IMR-90 (cell line): Measurements from ENCODE around the gene UBE2E2. TPM values are rescaled to one million over a fixed set of nuclear protein-coding genes. Genes with fewer than 3 reads are reported as not detected.

Experiments used
- ATAC-seq: fragments of 200-7000 bp; cut with Tn5 transposase; 2 replicates; pipeline ENCODE4 v1.9.1; 2020; ENCODE audit warnings: low read depth, mild to moderate bottlenecking, moderate library complexity
- BruUV-seq: library from RNA; stranded (reverse); fragments of 400-500 nt; replicated peaks from 2 replicates; lab custom pipeline; 2021; lab: Mats Ljungman, UMichigan
- CTCF ChIA-PET: fragments of 300-600 bp; formaldehyde crosslinking; extraction: SDS; loops from one replicate; lab custom pipeline; 2021; ENCODE audit warnings: antibody characterized with exemption; lab: Yijun Ruan, JAX
- POLR2A ChIA-PET: fragments of 300-600 bp; sonication (Branson Sonifier 250); formaldehyde crosslinking; loops from one replicate; lab custom pipeline; 2022; ENCODE audit warnings: antibody characterized with exemption; ENCODE audit not compliant: unreplicated experiment; lab: Charles Lee
- DNase-seq: peaks from one replicate; pipeline ENCODE4 v3.0.0; 2013
- H2AFZ ChIP-seq: replicated peaks from 2 replicates; pipeline ENCODE3; 2013; ENCODE audit warnings: low read length, mild to moderate bottlenecking; ENCODE audit not compliant: poor library complexity
- H2AK5ac ChIP-seq: 2 replicates; pipeline ENCODE4 v1.6.1; 2013; ENCODE audit warnings: low read depth, low read length, inconsistent platforms
- H2AK9ac ChIP-seq: replicated peaks from 2 replicates; pipeline ENCODE3; 2013; ENCODE audit warnings: mild to moderate bottlenecking, low read depth, low read length, moderate library complexity; ENCODE audit not compliant: poor library complexity
- H2BK120ac ChIP-seq: 2 replicates; pipeline ENCODE4 v1.6.1; 2013; ENCODE audit warnings: low read depth, low read length, inconsistent platforms
- H2BK15ac ChIP-seq: 3 replicates; pipeline ENCODE4 v1.6.1; 2013; ENCODE audit warnings: low read depth, low read length, inconsistent platforms
- H2BK20ac ChIP-seq: 2 replicates; pipeline ENCODE4 v1.6.1; 2013; ENCODE audit warnings: low read depth, mild to moderate bottlenecking, inconsistent platforms, low read length, moderate library complexity
- H2BK5ac ChIP-seq: 2 replicates; pipeline ENCODE4 v1.6.1; 2013; ENCODE audit warnings: mild to moderate bottlenecking, low read depth, low read length, inconsistent platforms; ENCODE audit not compliant: poor library complexity, severe bottlenecking
- H3K14ac ChIP-seq: replicated peaks from 2 replicates; pipeline ENCODE4 v1.6.1; 2013; ENCODE audit warnings: low read depth, low read length, inconsistent platforms
- H3K18ac ChIP-seq: 2 replicates; pipeline ENCODE4 v1.6.1; 2013; ENCODE audit warnings: low read depth, low read length, control low read depth
- H3K23ac ChIP-seq: 2 replicates; pipeline ENCODE4 v1.6.1; 2013; ENCODE audit warnings: low read depth, low read length, inconsistent platforms
- H3K27ac ChIP-seq: 2 replicates; pipeline ENCODE4 v1.5.1; 2013; ENCODE audit warnings: mild to moderate bottlenecking, control low read depth, low read length; ENCODE audit not compliant: insufficient read depth
- H3K27me3 ChIP-seq: 2 replicates; pipeline ENCODE4 v1.6.1; 2013; ENCODE audit warnings: low read length; ENCODE audit not compliant: control insufficient read depth, insufficient read depth
- H3K36me3 ChIP-seq: 2 replicates; pipeline ENCODE4 v1.6.1; 2013; ENCODE audit warnings: low read length, mixed read lengths; ENCODE audit not compliant: control insufficient read depth, insufficient read depth
- H3K4ac ChIP-seq: 2 replicates; pipeline ENCODE4 v1.6.1; 2013; ENCODE audit warnings: low read depth, low read length, inconsistent platforms
- H3K4me1 ChIP-seq: 2 replicates; pipeline ENCODE4 v1.6.1; 2013; ENCODE audit warnings: low read length, mixed read lengths; ENCODE audit not compliant: control insufficient read depth, insufficient read depth
- H3K4me2 ChIP-seq: 2 replicates; pipeline ENCODE4 v1.6.1; 2013; ENCODE audit warnings: low read depth, mild to moderate bottlenecking, control low read depth, low read length, moderate library complexity
- H3K4me3 ChIP-seq: 2 replicates; pipeline ENCODE4 v1.5.1; 2013; ENCODE audit warnings: low read depth, mild to moderate bottlenecking, control low read depth, low read length, moderate library complexity; ENCODE audit not compliant: insufficient read depth
- H3K56ac ChIP-seq: 2 replicates; pipeline ENCODE4 v1.6.1; 2013; ENCODE audit warnings: low read length, inconsistent platforms; ENCODE audit not compliant: insufficient read depth; ENCODE audit errors: extremely low read depth
- H3K79me1 ChIP-seq, 2 experiments: 2 replicates each; pipeline ENCODE4 v1.6.1; 2013; ENCODE audit warnings: low read length in 2 of 2, inconsistent platforms in 1 of 2, low read depth in 1 of 2
- H3K9ac ChIP-seq: 2 replicates; pipeline ENCODE4 v1.6.1; 2013; ENCODE audit warnings: low read depth, low read length, control low read depth
- H3K9me1 ChIP-seq: 2 replicates; pipeline ENCODE4 v1.6.1; 2013; ENCODE audit warnings: low read length, inconsistent platforms; ENCODE audit not compliant: insufficient read depth
- H3K9me3 ChIP-seq: 2 replicates; pipeline ENCODE4 v1.6.1; 2013; ENCODE audit warnings: low read length; ENCODE audit not compliant: control insufficient read depth, insufficient read depth
- H4K20me1 ChIP-seq: 2 replicates; pipeline ENCODE4 v1.6.1; 2013; ENCODE audit warnings: low read length, inconsistent platforms; ENCODE audit not compliant: insufficient read depth
- H4K5ac ChIP-seq: 2 replicates; pipeline ENCODE4 v1.6.1; 2013; ENCODE audit warnings: mild to moderate bottlenecking, low read depth, low read length, control low read depth
- H4K8ac ChIP-seq, 2 experiments: 2 replicates each; pipeline ENCODE4 v1.6.1; 2013; ENCODE audit warnings: low read depth in 2 of 2, low read length in 2 of 2, control low read depth in 1 of 2, inconsistent platforms in 1 of 2
- H4K91ac ChIP-seq: 2 replicates; pipeline ENCODE4 v1.6.1; 2013; ENCODE audit warnings: low read depth, low read length, inconsistent platforms; ENCODE audit not compliant: insufficient read depth
- BHLHE40 ChIP-seq: fragments of 150-350 bp; IDR thresholded peaks from 2 replicates; pipeline ENCODE4 v1.6.1; 2016; ENCODE audit warnings: mild to moderate bottlenecking, low read depth, low read length
- CEBPB ChIP-seq: IDR thresholded peaks from 2 replicates; pipeline ENCODE4 v1.6.1; 2012; ENCODE audit warnings: low read depth, low read length, improper control_type of control experiment
- CHD1 ChIP-seq: IDR thresholded peaks from 2 replicates; pipeline ENCODE4 v1.6.1; 2012; ENCODE audit warnings: low read depth, low read length, improper control_type of control experiment
- MAZ ChIP-seq: IDR thresholded peaks from 2 replicates; pipeline ENCODE4 v1.6.1; 2012; ENCODE audit warnings: low read depth, mild to moderate bottlenecking, low read length, improper control_type of control experiment, moderate library complexity, borderline replicate concordance
- RCOR1 ChIP-seq: IDR thresholded peaks from 2 replicates; pipeline ENCODE4 v1.6.1; 2012; ENCODE audit warnings: mild to moderate bottlenecking, low read length, improper control_type of control experiment; ENCODE audit not compliant: insufficient replicate concordance
- WGBS, 2 experiments: methylation state at CpG; one replicate each; pipeline versions ENCODE4 v1.1.5 to v1.1.7; 2013; ENCODE audit warnings: missing lambda C conversion rate in 2 of 2; ENCODE audit not compliant: insufficient read length in 1 of 2; ENCODE audit errors: extremely low coverage in 2 of 2; 5-methylcytosine and 5-hydroxymethylcytosine counted together
- dilution Hi-C: fragments of 300-500 bp; cut with HindIII; formaldehyde crosslinking; loops from one replicate; pipeline ENCODE4 v1.14.3; 2018; ENCODE audit warnings: low sequenced_read_pairs; ENCODE audit not compliant: unreplicated experiment
- in situ Hi-C: fragments of 300-500 bp; cut with MboI; formaldehyde crosslinking; loops from 3 replicates; pipeline ENCODE4 v1.14.3; 2019; ENCODE audit warnings: low sequenced_read_pairs, inconsistent platforms, mixed read lengths
- intact Hi-C: fragments of 100-400 bp; cut with micrococcal nuclease; formaldehyde crosslinking; loops from 2 replicates; pipeline ENCODE4 v1.10.0; 2022
- polyA plus RNA-seq, 3 experiments: library from polyadenylated mRNA; depleted of rRNA; stranded (reverse); fragments of >200 nt; gene quantifications; 2 replicates each; pipeline ENCODE4 v1.2.3, GENCODE V29; 2012; ENCODE audit warnings: low replicate concordance in 1 of 3
- total RNA-seq: library from RNA; depleted of rRNA; stranded (reverse); fragments of >200 nt; gene quantifications from 2 replicates; pipeline ENCODE4 v1.2.3, GENCODE V29; 2012
- TF ChIP-seq, protein P1 (sequence below): conservative IDR thresholded peaks from 2 replicates; pipeline ENCODE4 v1.5.1; 2012; ENCODE audit warnings: mild to moderate bottlenecking, low read depth, low read length, improper control_type of control experiment

UBE2E2 gene
- total and polyA plus RNA-seq, 2 of the 4 experiments (the other 2 are of a cell fraction), result 18.6 to 32.7 TPM

DNA sequence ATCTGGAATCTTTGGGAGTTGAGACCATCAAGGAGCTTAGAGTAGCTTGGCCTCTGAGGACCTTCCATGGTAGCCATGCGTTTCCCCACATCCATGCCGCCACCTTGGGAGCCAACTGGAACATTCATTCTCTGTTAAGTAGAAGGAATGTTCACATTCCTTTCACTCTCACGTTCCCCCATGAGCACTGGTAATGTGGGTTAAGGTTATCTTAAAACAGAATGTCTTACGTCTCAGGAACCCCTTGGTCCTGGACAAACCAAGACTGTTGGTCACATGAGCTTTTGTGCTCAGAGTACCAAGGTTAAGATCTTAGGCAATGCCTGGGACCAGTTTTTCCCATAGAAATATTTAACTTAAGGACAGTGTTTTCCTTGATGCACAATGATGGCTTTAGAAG lies 390.9 kb downstream of the UBE2E2 start:
- in situ Hi-C loops, result no loop called here
- dilution Hi-C loops, result no loop called here
- BruUV-seq, result no TSS peak

More for the DNA sequence above, 390.9 kb downstream of the UBE2E2 start:
- no peak overlapping the region for H4K8ac ChIP-seq
- TF ChIP-seq, protein P1, sequence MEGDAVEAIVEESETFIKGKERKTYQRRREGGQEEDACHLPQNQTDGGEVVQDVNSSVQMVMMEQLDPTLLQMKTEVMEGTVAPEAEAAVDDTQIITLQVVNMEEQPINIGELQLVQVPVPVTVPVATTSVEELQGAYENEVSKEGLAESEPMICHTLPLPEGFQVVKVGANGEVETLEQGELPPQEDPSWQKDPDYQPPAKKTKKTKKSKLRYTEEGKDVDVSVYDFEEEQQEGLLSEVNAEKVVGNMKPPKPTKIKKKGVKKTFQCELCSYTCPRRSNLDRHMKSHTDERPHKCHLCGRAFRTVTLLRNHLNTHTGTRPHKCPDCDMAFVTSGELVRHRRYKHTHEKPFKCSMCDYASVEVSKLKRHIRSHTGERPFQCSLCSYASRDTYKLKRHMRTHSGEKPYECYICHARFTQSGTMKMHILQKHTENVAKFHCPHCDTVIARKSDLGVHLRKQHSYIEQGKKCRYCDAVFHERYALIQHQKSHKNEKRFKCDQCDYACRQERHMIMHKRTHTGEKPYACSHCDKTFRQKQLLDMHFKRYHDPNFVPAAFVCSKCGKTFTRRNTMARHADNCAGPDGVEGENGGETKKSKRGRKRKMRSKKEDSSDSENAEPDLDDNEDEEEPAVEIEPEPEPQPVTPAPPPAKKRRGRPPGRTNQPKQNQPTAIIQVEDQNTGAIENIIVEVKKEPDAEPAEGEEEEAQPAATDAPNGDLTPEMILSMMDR, result no peak
- TF ChIP-seq CEBPB (no peak), CHD1 (no peak), BHLHE40 (no peak), MAZ (no peak), RCOR1 (no peak)
- peaks cover 2% of the 10 kb centered on the region; the same call in 1 of the 2 replicates for H3K9me1 ChIP-seq
- no peak overlapping the region for H3K4me3 ChIP-seq
- no peak overlapping the region for H3K14ac ChIP-seq
- H4K91ac ChIP-seq, result no peak overlapping the region
- no peak overlapping the region for H2AK9ac ChIP-seq
- no peak overlapping the region for H3K9ac ChIP-seq
- H3K36me3 ChIP-seq, result no peaks in the 10 kb centered on the region
- no peak overlapping the region for H2BK5ac ChIP-seq
- no peak overlapping the region for H3K4me2 ChIP-seq
- H3K4ac ChIP-seq, result no peak overlapping the region
- DNase-seq (no peak), ATAC-seq (no peak)
- no peaks in the 10 kb centered on the region for H4K20me1 ChIP-seq
- H3K79me1 ChIP-seq, result no peaks in the 10 kb centered on the region
- POLR2A ChIA-PET, result no interaction called here
- H3K27ac ChIP-seq, result no peak overlapping the region
- no peak overlapping the region for H2BK15ac ChIP-seq
- CTCF ChIA-PET, result no interaction called here
- H3K56ac ChIP-seq, result no peak overlapping the region
- intact Hi-C loops, result no loop called here
- no peak overlapping the region for H4K5ac ChIP-seq
- no peak overlapping the region for H2AFZ ChIP-seq
- H2BK120ac ChIP-seq, result no peak overlapping the region
- peaks cover 2% of the 10 kb centered on the region for H3K4me1 ChIP-seq
- H2BK20ac ChIP-seq, result no peak overlapping the region
- no peak overlapping the region for H3K23ac ChIP-seq
- H3K27me3 ChIP-seq, result no peaks in the 10 kb centered on the region
- H3K18ac ChIP-seq, result no peak overlapping the region
- no peak overlapping the region for H2AK5ac ChIP-seq
- WGBS, 2 experiments, result no CpG with 5 or more reads among the region's 4 CpGs
- peaks cover 4% of the 10 kb centered on the region; the same call in 1 of the 2 replicates for H3K9me3 ChIP-seq
